ENCODE measurements around the gene ARID3B. TPM values are rescaled to one million over a fixed set of nuclear protein-coding genes. Genes with fewer than 3 reads are reported as not detected.

Gene ARID3B
- total and polyA plus RNA-seq, 2 of the 4 experiments (the other 2 are of a cell fraction): 2.5 to 5.0 TPM

- CTCF ChIA-PET: no interaction called here
- H3K56ac ChIP-seq (ENCODE audit: extremely low read depth, insufficient read depth, low read length): no peak overlapping the region
- peaks cover 23% of the 10 kb centered on the region for H4K20me1 ChIP-seq (ENCODE audit: insufficient read depth, low read length)
- H2BK15ac ChIP-seq (ENCODE audit: low read depth, low read length): no peak overlapping the region
- no TSS peak for BruUV-seq (replicated peaks)
- no peak overlapping the region for H4K8ac ChIP-seq (ENCODE audit: low read depth in 2 of 2, low read length in 2 of 2)
- no peak overlapping the region for H3K23ac ChIP-seq (ENCODE audit: low read depth, low read length)
- TF ChIP-seq, protein P1, sequence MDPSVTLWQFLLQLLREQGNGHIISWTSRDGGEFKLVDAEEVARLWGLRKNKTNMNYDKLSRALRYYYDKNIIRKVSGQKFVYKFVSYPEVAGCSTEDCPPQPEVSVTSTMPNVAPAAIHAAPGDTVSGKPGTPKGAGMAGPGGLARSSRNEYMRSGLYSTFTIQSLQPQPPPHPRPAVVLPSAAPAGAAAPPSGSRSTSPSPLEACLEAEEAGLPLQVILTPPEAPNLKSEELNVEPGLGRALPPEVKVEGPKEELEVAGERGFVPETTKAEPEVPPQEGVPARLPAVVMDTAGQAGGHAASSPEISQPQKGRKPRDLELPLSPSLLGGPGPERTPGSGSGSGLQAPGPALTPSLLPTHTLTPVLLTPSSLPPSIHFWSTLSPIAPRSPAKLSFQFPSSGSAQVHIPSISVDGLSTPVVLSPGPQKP (IDR thresholded peaks at IDR 0.05; ENCODE audit: borderline replicate concordance, low read depth, low read length): no peak
- TF ChIP-seq FOS (IDR thresholded peaks at IDR 0.05; ENCODE audit: low read depth, low read length) (no peak), POLR2A (IDR thresholded peaks at IDR 0.05; ENCODE audit: low read depth, low read length) (no peak), RCOR1 (IDR thresholded peaks at IDR 0.05; ENCODE audit: insufficient replicate concordance, low read length) (no peak), CTCF (conservative IDR thresholded peaks at IDR 0.05; ENCODE audit: low read depth, low read length) (no peak), BHLHE40 (IDR thresholded peaks at IDR 0.05; ENCODE audit: low read depth, low read length) (no peak), SMC3 (IDR thresholded peaks at IDR 0.05; ENCODE audit: low read depth, low read length) (no peak), MXI1 (IDR thresholded peaks at IDR 0.05; ENCODE audit: borderline replicate concordance, low read depth, low read length) (no peak), RFX5 (IDR thresholded peaks at IDR 0.05; ENCODE audit: low read depth, low read length) (no peak), CEBPB (IDR thresholded peaks at IDR 0.05; ENCODE audit: low read depth, low read length) (no peak), NFE2L2 (IDR thresholded peaks at IDR 0.05; ENCODE audit: low read depth, low read length) (no peak)
- TF ChIP-seq, protein P2, sequence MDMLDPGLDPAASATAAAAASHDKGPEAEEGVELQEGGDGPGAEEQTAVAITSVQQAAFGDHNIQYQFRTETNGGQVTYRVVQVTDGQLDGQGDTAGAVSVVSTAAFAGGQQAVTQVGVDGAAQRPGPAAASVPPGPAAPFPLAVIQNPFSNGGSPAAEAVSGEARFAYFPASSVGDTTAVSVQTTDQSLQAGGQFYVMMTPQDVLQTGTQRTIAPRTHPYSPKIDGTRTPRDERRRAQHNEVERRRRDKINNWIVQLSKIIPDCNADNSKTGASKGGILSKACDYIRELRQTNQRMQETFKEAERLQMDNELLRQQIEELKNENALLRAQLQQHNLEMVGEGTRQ (IDR thresholded peaks at IDR 0.05; ENCODE audit: low read depth, low read length): no peak
- H2AK5ac ChIP-seq (ENCODE audit: low read depth, low read length): 0 out of 2 replicates have a peak overlapping the region, but pooled peaks have one; percentile 39
- H2BK20ac ChIP-seq (ENCODE audit: low read depth, low read length): no peak overlapping the region
- H3K14ac ChIP-seq (replicated peaks; ENCODE audit: low read depth, low read length): no peak overlapping the region
- no peak overlapping the region for H4K5ac ChIP-seq (ENCODE audit: low read depth, low read length)
- DNase-seq: no peak
- H3K9me3 ChIP-seq (ENCODE audit: control insufficient read depth, insufficient read depth, low read length): no peaks in the 10 kb centered on the region
- no peak overlapping the region for H3K4me3 ChIP-seq (ENCODE audit: insufficient read depth, low read depth, low read length)
- H3K9ac ChIP-seq (ENCODE audit: low read depth, low read length): no peak overlapping the region
- H2AK9ac ChIP-seq (replicated peaks; ENCODE audit: low read depth, low read length, poor library complexity): no peak overlapping the region
- POLR2A ChIA-PET (ENCODE audit: unreplicated experiment): interaction anchor here (0.8 kb wide), 1 partner anchor 15 kb away, joined by 3 read pairs; no protein-coding TSS in a partner anchor
- peaks cover 3% of the 10 kb centered on the region; the same call in 1 of the 2 replicates for H3K27me3 ChIP-seq (ENCODE audit: control insufficient read depth, insufficient read depth, low read length)
- WGBS, 2 experiments (ENCODE audit: extremely low coverage in 2 of 2, insufficient read length in 1 of 2): 68% methylated on average over 3 of the region's 6 CpGs; no CpG with 5 or more reads in 1 of the 2 experiments
- peaks cover 8% of the 10 kb centered on the region for H3K4me1 ChIP-seq (ENCODE audit: control insufficient read depth, insufficient read depth, low read length)
- no peak overlapping the region for H3K4me2 ChIP-seq (ENCODE audit: low read depth, low read length)
- H3K9me1 ChIP-seq (ENCODE audit: insufficient read depth, low read length): 0 out of 2 replicates have a peak, but pooled peaks cover 2% of the 10 kb centered on the region
- in situ Hi-C loops (cut with MboI; ENCODE audit: low sequenced_read_pairs): no loop called here
- H3K18ac ChIP-seq (ENCODE audit: low read depth, low read length): no peak overlapping the region
- H2AFZ ChIP-seq (replicated peaks; ENCODE audit: low read length, poor library complexity): no peak overlapping the region
- H3K27ac ChIP-seq (ENCODE audit: insufficient read depth, low read length): no peak overlapping the region
- no peaks in the 10 kb centered on the region for H3K36me3 ChIP-seq (ENCODE audit: control insufficient read depth, insufficient read depth, low read length)
- H3K4ac ChIP-seq (ENCODE audit: low read depth, low read length): no peak overlapping the region
- no peak overlapping the region for H4K91ac ChIP-seq (ENCODE audit: insufficient read depth, low read depth, low read length)
- H2BK120ac ChIP-seq (ENCODE audit: low read depth, low read length): no peak overlapping the region
- intact Hi-C loops (cut with micrococcal nuclease): no loop called here
- peaks cover 0 to 26% of the 10 kb centered on the region in 2 experiments; a peak in 2 of 4 replicates for H3K79me1 ChIP-seq (ENCODE audit: low read depth in 1 of 2, low read length in 2 of 2)
- no peak overlapping the region for H2BK5ac ChIP-seq (ENCODE audit: low read depth, low read length, poor library complexity, severe bottlenecking)
- ATAC-seq (ENCODE audit: low read depth): no peak
- dilution Hi-C loops (cut with HindIII; ENCODE audit: low sequenced_read_pairs, unreplicated experiment): no loop called here
These were observed 72.3 kb downstream of the ARID3B start for GRCh38 chr15:74613089-74613952.

Data from IMR-90 (cell line).